ENCODE results near the gene TMCO4. TPM values are rescaled to one million over a fixed set of nuclear protein-coding genes. Genes with fewer than 3 reads are reported as not detected.

Gene TMCO4
- total RNA-seq, 1 experiment from 2014 or later: 19.7 TPM

DNA sequence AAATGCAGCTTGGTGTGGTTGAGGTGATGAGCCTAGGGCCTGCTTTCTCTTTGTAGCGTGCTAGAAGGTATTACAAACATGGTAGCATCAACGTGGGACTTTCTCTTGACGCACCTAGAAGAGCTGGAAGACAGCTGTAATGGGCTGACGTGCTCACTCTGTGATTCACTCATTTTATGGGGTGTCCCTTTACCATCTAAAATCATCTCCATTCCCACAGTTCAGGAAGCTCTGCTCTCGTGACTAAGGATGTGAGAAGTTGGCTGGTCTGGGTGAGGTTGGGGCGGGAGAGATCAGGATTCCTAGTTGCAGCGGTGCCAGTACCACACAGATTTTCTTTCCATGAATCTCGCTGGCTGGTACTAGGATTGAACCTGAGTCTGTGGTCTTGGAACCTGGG is 130.8 kb downstream of the TMCO4 start:
- peaks cover 14% of the 10 kb centered on the region for H3K27me3 ChIP-seq (ENCODE audit: low read length)
- H3K9me2 ChIP-seq (replicated peaks; ENCODE audit: low read length): no peaks in the 10 kb centered on the region
- H3F3A ChIP-seq (ENCODE audit: low read length, unreplicated experiment): no peaks in the 10 kb centered on the region
- peaks cover 5% of the 10 kb centered on the region; the same call in 1 of the 2 replicates for H3K4me1 ChIP-seq (ENCODE audit: insufficient read depth, low read length)
- BruUV-seq (replicated peaks): no TSS peak
- intact Hi-C loops (cut with micrococcal nuclease): no loop called here
- H3K9me3 ChIP-seq (ENCODE audit: low read length): no peaks in the 10 kb centered on the region
- POLR2A ChIA-PET (ENCODE audit: unreplicated experiment): no interaction called here
- peak overlapping the region; percentile 45 for H3K27ac ChIP-seq (ENCODE audit: low read length)
- H3K9ac ChIP-seq (ENCODE audit: low read length): no peak overlapping the region; the same call in 1 of the 2 replicates
- CTCF ChIA-PET: no interaction called here
- peak; percentile 74 for ATAC-seq
- 0 out of 2 replicates have a peak overlapping the region, but pooled peaks have one; percentile 6 for H3K4me2 ChIP-seq (ENCODE audit: low read length)
- no peaks in the 10 kb centered on the region for H3K79me2 ChIP-seq (ENCODE audit: low read length)
- TF ChIP-seq EZH2 (IDR thresholded peaks at IDR 0.05; ENCODE audit: low read length, unreplicated experiment): no peak
- no peak for TF ChIP-seq CTCF (conservative IDR thresholded peaks at IDR 0.05; ENCODE audit: low read depth, low read length)
- no peak for TF ChIP-seq EZH2phosphoT487 (IDR thresholded peaks at IDR 0.05; ENCODE audit: borderline replicate concordance, low read length)
- H3K36me3 ChIP-seq (ENCODE audit: low read depth, low read length): no peaks in the 10 kb centered on the region
- H2AFZ ChIP-seq (ENCODE audit: low read length): no peak overlapping the region
- DNase-seq: peak; percentile 56
- no peaks in the 10 kb centered on the region for H4K20me1 ChIP-seq (ENCODE audit: low read length)
- H3K4me3 ChIP-seq (ENCODE audit: low read length): no peak overlapping the region

GRCh38 chr1:19665496-19666465 is 133.9 kb downstream of the TMCO4 start:
- Histone ChIP-seq H2AFZ (ENCODE audit: low read length) (no peak overlapping the region), H3K27me3 (ENCODE audit: low read length) (peaks cover 14% of the 10 kb centered on the region), H3K27ac (ENCODE audit: low read length) (no peak overlapping the region), H3K4me2 (ENCODE audit: low read length) (peak overlapping the region; percentile 63; the same call in 1 of the 2 replicates), H3K9ac (ENCODE audit: low read length) (no peak overlapping the region), H3K4me1 (ENCODE audit: insufficient read depth, low read length) (peaks cover 8% of the 10 kb centered on the region; the same call in 1 of the 2 replicates), H3K79me2 (ENCODE audit: low read length) (no peaks in the 10 kb centered on the region), H4K20me1 (ENCODE audit: low read length) (no peaks in the 10 kb centered on the region), H3K9me3 (ENCODE audit: low read length) (no peaks in the 10 kb centered on the region), H3F3A (ENCODE audit: low read length, unreplicated experiment) (no peaks in the 10 kb centered on the region), H3K9me2 (replicated peaks; ENCODE audit: low read length) (no peaks in the 10 kb centered on the region), H3K36me3 (ENCODE audit: low read depth, low read length) (no peaks in the 10 kb centered on the region), H3K4me3 (ENCODE audit: low read length) (no peak overlapping the region)
- ChIA-PET CTCF (no interaction called here), POLR2A (ENCODE audit: unreplicated experiment) (interaction anchor here (0.6 kb wide), 1 partner anchor 28 kb away, joined by 4 read pairs; no protein-coding TSS in a partner anchor)
- DNase-seq: no peak
- intact Hi-C loops (cut with micrococcal nuclease): no loop called here
- no peak for ATAC-seq
- BruUV-seq (replicated peaks): no TSS peak
- TF ChIP-seq EZH2phosphoT487 (IDR thresholded peaks at IDR 0.05; ENCODE audit: borderline replicate concordance, low read length): no peak
- TF ChIP-seq CTCF (conservative IDR thresholded peaks at IDR 0.05; ENCODE audit: low read depth, low read length): no peak

DNA sequence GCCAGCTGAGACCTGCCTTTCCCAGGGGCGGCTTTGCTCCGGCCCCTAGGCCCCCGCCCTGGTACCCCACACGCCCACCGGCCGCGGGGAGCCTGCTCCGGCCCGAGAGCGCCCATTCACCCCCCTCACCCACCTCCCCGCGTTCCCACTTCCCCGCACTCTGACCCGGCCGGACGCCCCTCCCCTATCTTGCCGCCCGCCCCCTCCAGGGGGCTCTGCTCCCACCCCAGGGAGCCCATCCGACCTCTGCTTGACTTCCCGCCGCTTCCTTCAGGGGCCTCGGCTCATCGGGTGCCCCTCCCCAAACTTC is 134.6 kb downstream of the TMCO4 start:
- Histone ChIP-seq H3K36me3 (ENCODE audit: low read depth, low read length) (no peaks in the 10 kb centered on the region), H3K9me3 (ENCODE audit: low read length) (no peaks in the 10 kb centered on the region), H3K4me3 (ENCODE audit: low read length) (peak overlapping the region; percentile 32; the same call in 1 of the 2 replicates), H3K27me3 (ENCODE audit: low read length) (peaks cover 14% of the 10 kb centered on the region), H3K9me2 (replicated peaks; ENCODE audit: low read length) (no peaks in the 10 kb centered on the region), H3F3A (ENCODE audit: low read length, unreplicated experiment) (no peaks in the 10 kb centered on the region), H3K9ac (ENCODE audit: low read length) (no peak overlapping the region), H3K4me2 (ENCODE audit: low read length) (peak overlapping the region; percentile 63), H3K4me1 (ENCODE audit: insufficient read depth, low read length) (peaks cover 11% of the 10 kb centered on the region; the same call in 1 of the 2 replicates), H4K20me1 (ENCODE audit: low read length) (no peaks in the 10 kb centered on the region), H2AFZ (ENCODE audit: low read length) (no peak overlapping the region), H3K27ac (ENCODE audit: low read length) (no peak overlapping the region), H3K79me2 (ENCODE audit: low read length) (no peaks in the 10 kb centered on the region)
- ChIA-PET POLR2A (ENCODE audit: unreplicated experiment) (no interaction called here), CTCF (no interaction called here)
- ATAC-seq (no peak), DNase-seq (no peak)
- no TSS peak for BruUV-seq (replicated peaks)
- intact Hi-C loops (cut with micrococcal nuclease): no loop called here
- TF ChIP-seq CTCF (conservative IDR thresholded peaks at IDR 0.05; ENCODE audit: low read depth, low read length) (no peak), EZH2phosphoT487 (IDR thresholded peaks at IDR 0.05; ENCODE audit: borderline replicate concordance, low read length) (no peak), EZH2 (IDR thresholded peaks at IDR 0.05; ENCODE audit: low read length, unreplicated experiment) (no peak)
